Measurements from ENCODE around the gene KRTAP10-8.
"Not testable (repeated sequence)": the region's sequence is repeated elsewhere in the genome, so short reads cannot be mapped to it uniquely, and the experiment has no call there.

KRTAP10-8 gene

GRCh38 chr21:44612029-44612486 lies at the start of gene KRTAP10-8:
Gene KRTAP10-8, plus strand, starts transcription at chr21:44612079. Its CDS starts 22 bp downstream, at chr21:44612101.
- no peak for DNase-seq (ENCODE audit: low spot score)

GRCh38 chr21:44564099-44564498 lies 47.8 kb upstream of the KRTAP10-8 start:
- no peak for DNase-seq (ENCODE audit: low spot score)

- no peak for DNase-seq (ENCODE audit: low spot score)
These were observed 46.8 kb upstream of the KRTAP10-8 start for GRCh38 chr21:44564886-44565598.

- no peak for DNase-seq (ENCODE audit: low spot score)
These were observed 45.5 kb upstream of the KRTAP10-8 start for GRCh38 chr21:44566403-44566802.

- no peak for DNase-seq (ENCODE audit: low spot score)
These were observed 44.3 kb upstream of the KRTAP10-8 start for GRCh38 chr21:44567481-44568171.

GRCh38 chr21:44568261-44568660 lies 43.6 kb upstream of the KRTAP10-8 start:
- no peak for DNase-seq (ENCODE audit: low spot score)

- DNase-seq (ENCODE audit: low spot score), result no peak
These were observed 43.0 kb upstream of the KRTAP10-8 start for GRCh38 chr21:44568667-44569556.

- no peak for DNase-seq (ENCODE audit: low spot score)
These were observed 41.9 kb upstream of the KRTAP10-8 start for GRCh38 chr21:44569861-44570517.

- no peak for DNase-seq (ENCODE audit: low spot score)
These were observed 40.6 kb upstream of the KRTAP10-8 start for GRCh38 chr21:44571296-44571695.

GRCh38 chr21:44571844-44572782 lies 39.8 kb upstream of the KRTAP10-8 start:
- no peak for DNase-seq (ENCODE audit: low spot score)

- no peak for DNase-seq (ENCODE audit: low spot score)
These were observed 38.8 kb upstream of the KRTAP10-8 start for GRCh38 chr21:44572959-44573583.

GRCh38 chr21:44573630-44574456 lies 38.0 kb upstream of the KRTAP10-8 start, which contains the start of gene KRTAP10-4:
Gene KRTAP10-4, plus strand, starts transcription at chr21:44573729. Its CDS starts 30 bp downstream, at chr21:44573759.
- DNase-seq (ENCODE audit: low spot score), result not testable (repeated sequence)

GRCh38 chr21:44574457-44575306 lies 37.2 kb upstream of the KRTAP10-8 start:
- peak; percentile 90 for DNase-seq (ENCODE audit: low spot score)

GRCh38 chr21:44575307-44576024 lies 36.4 kb upstream of the KRTAP10-8 start:
- no peak for DNase-seq (ENCODE audit: low spot score)

GRCh38 chr21:44576025-44576420 lies 35.9 kb upstream of the KRTAP10-8 start:
- DNase-seq (ENCODE audit: low spot score), result no peak

GRCh38 chr21:44578371-44579055 lies 33.4 kb upstream of the KRTAP10-8 start:
- DNase-seq (ENCODE audit: low spot score), result no peak

Data from HuH-7 (cell line).